Peyer's patch (tissue), 4 donors: ENCODE measurements around the gene RPS15. TPM values are rescaled to one million over a fixed set of nuclear protein-coding genes. Genes with fewer than 3 reads are reported as not detected.
A peak's percentile ranks its signal among the peaks of the same experiment; 100 is the strongest.

ENCODE experiments used
- DNase-seq, 3 donors: peaks; one replicate each; pipeline ENCODE4 v3.0.0-alpha.2; 2017 to 2019
- H3K27ac ChIP-seq, 4 donors: fragments of 200-600 bp; sonication (generic); one replicate each; pipeline ENCODE4 v1.5.1; 2016 to 2019
- H3K27me3 ChIP-seq, 2 donors: fragments of 200-600 bp; sonication (generic); one replicate each; pipeline ENCODE4 v1.5.1; 2019
- H3K36me3 ChIP-seq, 3 donors: fragments of 200-600 bp; sonication (generic); one replicate each; pipeline ENCODE4 v1.5.1; 2016 to 2019
- H3K4me1 ChIP-seq, 4 donors: fragments of 200-600 bp; sonication (generic); one replicate each; pipeline ENCODE4 v1.5.1; 2016 to 2019
- H3K4me3 ChIP-seq, 4 donors: fragments of 200-600 bp; sonication (generic); 1 replicate in 3 of 4; 2 replicates in 1 of 4; pipeline ENCODE4 v1.5.1; 2016 to 2019; ENCODE audit warnings: mild to moderate bottlenecking in 1 of 4
- H3K9me3 ChIP-seq, 4 donors: fragments of 200-600 bp; sonication (generic); one replicate each; pipeline ENCODE4 v1.5.1; 2016 to 2019; ENCODE audit warnings: mild to moderate bottlenecking in 1 of 4
- POLR2A ChIP-seq, 2 donors: fragments of 450-650 bp; IDR thresholded peaks; one replicate each; pipeline ENCODE4 v1.5.1; 2017; ENCODE audit warnings: antibody characterized with exemption in 2 of 2, mild to moderate bottlenecking in 2 of 2, moderate library complexity in 2 of 2
- total RNA-seq, 4 donors: library from RNA; depleted of rRNA; stranded (reverse); fragments of >200 nt; gene quantifications; one replicate each; pipeline ENCODE4 v1.1.0, GENCODE V29; 2016
- TF ChIP-seq, protein P1 (sequence below), 6 experiments: fragments of 450-650 bp in 4 of 6; fragments of 200-600 bp in 2 of 6; sonication (generic) in 1 of 6; IDR thresholded peaks; one replicate each; pipeline ENCODE4 v1.5.1; 2017 to 2019; ENCODE audit warnings: antibody characterized with exemption in 6 of 6, mild to moderate bottlenecking in 3 of 6, moderate library complexity in 1 of 6

Gene RPS15
- total RNA-seq, 4 donors from 2014 or later, result 1,044 to 1,915 (median 1,354) TPM

DNA sequence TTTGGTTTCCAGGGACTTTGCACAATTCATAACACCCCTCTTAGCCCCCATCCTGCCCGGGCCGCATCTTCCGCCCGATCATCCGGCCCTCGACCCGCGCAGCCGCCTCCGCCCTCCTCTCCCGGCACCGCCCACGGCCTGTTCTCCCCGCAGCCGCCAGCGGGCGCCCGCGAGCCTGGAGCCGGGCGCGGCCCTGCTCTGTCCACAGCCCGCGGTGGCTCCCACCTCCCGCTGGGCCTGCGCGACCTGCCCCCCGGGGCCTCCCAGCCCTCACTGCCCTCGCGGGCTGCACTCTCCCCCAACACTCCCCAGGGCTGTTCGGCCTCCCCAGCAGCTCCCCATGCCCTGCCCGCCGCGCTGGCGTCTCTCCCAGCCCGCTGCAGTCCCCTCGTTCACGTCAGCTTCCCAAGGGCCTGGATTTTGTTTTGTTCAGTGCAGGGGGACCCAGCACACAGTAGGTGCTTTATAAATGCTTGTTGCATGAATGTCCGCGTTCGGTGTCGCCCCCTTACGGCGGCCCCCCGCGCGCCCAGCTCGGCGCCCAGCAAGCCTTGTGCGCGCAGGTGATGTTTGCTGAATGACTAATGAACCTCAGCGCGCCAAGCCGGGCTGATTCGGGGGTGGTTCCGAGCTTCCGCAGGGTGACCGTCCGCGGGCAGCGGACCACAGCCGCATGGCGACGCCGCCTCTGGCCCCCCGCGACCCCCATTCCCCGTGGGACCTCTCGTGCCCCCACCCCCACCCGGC is 7.2 kb downstream of the RPS15 start:
- Histone ChIP-seq H3K4me3 (peak overlapping the region; percentile 33 to 51 (median 48)), H3K9me3 (no peaks in the 10 kb centered on the region), H3K27ac (peak overlapping the region in 1 of 4 donors; percentile 65), H3K4me1 (peaks cover 0 to 33% (median 16%) of the 10 kb centered on the region in 4 donors), H3K36me3 (peaks cover 0 to 22% (median 0%) of the 10 kb centered on the region in 3 donors), H3K27me3 (peaks cover 3 to 42% of the 10 kb centered on the region in 2 donors)
- TF ChIP-seq, protein P1, sequence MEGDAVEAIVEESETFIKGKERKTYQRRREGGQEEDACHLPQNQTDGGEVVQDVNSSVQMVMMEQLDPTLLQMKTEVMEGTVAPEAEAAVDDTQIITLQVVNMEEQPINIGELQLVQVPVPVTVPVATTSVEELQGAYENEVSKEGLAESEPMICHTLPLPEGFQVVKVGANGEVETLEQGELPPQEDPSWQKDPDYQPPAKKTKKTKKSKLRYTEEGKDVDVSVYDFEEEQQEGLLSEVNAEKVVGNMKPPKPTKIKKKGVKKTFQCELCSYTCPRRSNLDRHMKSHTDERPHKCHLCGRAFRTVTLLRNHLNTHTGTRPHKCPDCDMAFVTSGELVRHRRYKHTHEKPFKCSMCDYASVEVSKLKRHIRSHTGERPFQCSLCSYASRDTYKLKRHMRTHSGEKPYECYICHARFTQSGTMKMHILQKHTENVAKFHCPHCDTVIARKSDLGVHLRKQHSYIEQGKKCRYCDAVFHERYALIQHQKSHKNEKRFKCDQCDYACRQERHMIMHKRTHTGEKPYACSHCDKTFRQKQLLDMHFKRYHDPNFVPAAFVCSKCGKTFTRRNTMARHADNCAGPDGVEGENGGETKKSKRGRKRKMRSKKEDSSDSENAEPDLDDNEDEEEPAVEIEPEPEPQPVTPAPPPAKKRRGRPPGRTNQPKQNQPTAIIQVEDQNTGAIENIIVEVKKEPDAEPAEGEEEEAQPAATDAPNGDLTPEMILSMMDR (IDR thresholded peaks at IDR 0.05), result peak; percentile 69 to 98 (median 94)
- TF ChIP-seq POLR2A (IDR thresholded peaks at IDR 0.05), result no peak
- peak; percentile 74 to 87 (median 87) for DNase-seq

DNA sequence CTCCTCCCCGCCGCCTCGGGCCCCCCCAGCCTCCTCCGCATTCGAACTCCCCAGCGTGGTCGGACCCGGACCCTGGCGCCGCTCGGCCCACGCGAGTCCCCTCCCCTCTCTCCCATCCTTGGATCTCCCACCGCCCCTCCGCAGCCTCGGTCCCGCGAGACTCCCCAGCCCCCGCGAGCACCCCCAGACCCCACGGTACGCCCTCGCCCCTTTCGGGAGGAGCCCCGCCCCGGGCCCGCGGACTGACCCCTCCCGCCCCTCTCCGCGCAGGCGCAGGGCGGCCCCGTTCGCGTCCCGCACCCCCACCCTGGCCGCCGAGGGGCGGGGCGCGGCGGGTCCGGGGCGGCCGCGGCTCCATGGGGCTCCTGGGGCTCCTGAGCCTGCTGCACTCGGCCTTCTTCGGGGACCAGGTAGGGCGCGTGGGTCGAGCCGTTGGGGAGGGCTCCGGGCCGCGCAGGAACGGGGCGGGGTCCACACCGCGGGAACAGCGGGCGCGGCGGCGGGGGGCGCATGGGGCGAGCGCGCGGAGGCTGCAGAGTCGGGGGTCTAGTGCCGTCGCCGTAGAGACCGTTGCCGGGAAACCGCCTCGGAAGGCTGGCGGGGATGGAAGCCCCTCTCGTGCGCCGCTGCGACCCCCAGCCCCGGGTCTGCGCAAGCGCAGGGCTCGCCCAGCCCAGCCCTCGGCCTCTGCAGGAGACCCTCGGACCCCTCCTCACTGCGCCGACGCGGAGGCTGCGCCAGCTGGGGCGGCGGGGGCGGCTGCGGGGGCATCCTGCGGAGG is 7.9 kb downstream of the RPS15 start:
- H3K36me3 ChIP-seq, result peaks cover 0 to 15% (median 0%) of the 10 kb centered on the region in 3 donors
- no peak overlapping the region for H3K27ac ChIP-seq
- TF ChIP-seq, protein P1 (IDR thresholded peaks at IDR 0.05), result no peak
- TF ChIP-seq POLR2A (IDR thresholded peaks at IDR 0.05), result no peak
- H3K27me3 ChIP-seq, result peaks cover 3 to 49% of the 10 kb centered on the region in 2 donors
- no peak for DNase-seq
- peak overlapping the region in 3 of 4 donors; percentile 48 to 51 (median 49) for H3K4me3 ChIP-seq
- no peaks in the 10 kb centered on the region for H3K9me3 ChIP-seq
- peaks cover 0 to 33% (median 16%) of the 10 kb centered on the region in 4 donors for H3K4me1 ChIP-seq

- DNase-seq, result no peak
- peaks cover 0 to 7% (median 0%) of the 10 kb centered on the region in 3 donors for H3K36me3 ChIP-seq
- H3K27me3 ChIP-seq, result peaks cover 3 to 56% of the 10 kb centered on the region in 2 donors
- no peak overlapping the region for H3K27ac ChIP-seq
- H3K9me3 ChIP-seq, result no peaks in the 10 kb centered on the region
- H3K4me3 ChIP-seq, result peak overlapping the region in 2 of 4 donors; percentile 48 to 51
- peaks cover 0 to 33% (median 16%) of the 10 kb centered on the region in 4 donors for H3K4me1 ChIP-seq
- TF ChIP-seq, protein P1 (IDR thresholded peaks at IDR 0.05), result no peak
- no peak for TF ChIP-seq POLR2A (IDR thresholded peaks at IDR 0.05)
Measured at GRCh38 chr19:1446713-1447481, 8.7 kb downstream of the RPS15 start.

- TF ChIP-seq POLR2A (IDR thresholded peaks at IDR 0.05), result no peak
- TF ChIP-seq, protein P1 (IDR thresholded peaks at IDR 0.05), result no peak
- no peak for DNase-seq
- Histone ChIP-seq H3K9me3 (no peaks in the 10 kb centered on the region), H3K27ac (no peak overlapping the region), H3K27me3 (peaks cover 3 to 62% of the 10 kb centered on the region in 2 donors), H3K4me3 (no peak overlapping the region), H3K4me1 (peaks cover 0 to 33% (median 16%) of the 10 kb centered on the region in 4 donors), H3K36me3 (peaks cover 0 to 2% (median 0%) of the 10 kb centered on the region in 3 donors)
Measured at GRCh38 chr19:1447504-1447903, 9.3 kb downstream of the RPS15 start.

- TF ChIP-seq POLR2A (IDR thresholded peaks at IDR 0.05), result no peak
- TF ChIP-seq, protein P1 (IDR thresholded peaks at IDR 0.05), result no peak
- Histone ChIP-seq H3K4me1 (peaks cover 0 to 33% (median 16%) of the 10 kb centered on the region in 4 donors), H3K36me3 (no peaks in the 10 kb centered on the region), H3K27me3 (peaks cover 3 to 66% of the 10 kb centered on the region in 2 donors), H3K9me3 (no peaks in the 10 kb centered on the region), H3K4me3 (no peak overlapping the region), H3K27ac (no peak overlapping the region)
- no peak for DNase-seq
Measured at GRCh38 chr19:1447944-1448343, 9.7 kb downstream of the RPS15 start.
